Measurements from ENCODE around the gene EGLN3. TPM values are rescaled to one million over a fixed set of nuclear protein-coding genes. Genes with fewer than 3 reads are reported as not detected.

EGLN3 gene
- total and polyA plus RNA-seq, 10 of the 15 experiments (the other 5 are each of a cell fraction or from before 2014, with no cell fraction given) = 0.42 to 8.1 (median 2.0) TPM

GRCh38 chr14:33985242-33985641, 34.4 kb upstream of the EGLN3 start:
- Histone ChIP-seq H4K20me1 (ENCODE audit: control insufficient read depth, insufficient read depth) (no peaks in the 10 kb centered on the region), H3K4me1 (ENCODE audit: control insufficient read depth, insufficient read depth, low read length) (no peaks in the 10 kb centered on the region), H3K27ac (ENCODE audit: control insufficient read depth, insufficient read depth) (no peak overlapping the region), H3K4me3 (no peak overlapping the region), H3K4me2 (ENCODE audit: control insufficient read depth, insufficient read depth) (no peak overlapping the region), H2AFZ (ENCODE audit: control insufficient read depth, low read depth, low read length) (no peak overlapping the region), H3K9ac (ENCODE audit: control insufficient read depth, insufficient read depth, low read length) (no peak overlapping the region), H3K36me3 (ENCODE audit: control insufficient read depth in 2 of 2, insufficient read depth in 2 of 2, low read length in 1 of 2) (no peaks in the 10 kb centered on the region), H3K27me3 (replicated peaks in 1 of 2; ENCODE audit: control insufficient read depth in 2 of 2, insufficient read depth in 2 of 2, low read length in 1 of 2) (no peaks in the 10 kb centered on the region), H3K79me2 (ENCODE audit: control insufficient read depth, insufficient read depth, low read length) (no peaks in the 10 kb centered on the region), H3K9me3 (replicated peaks; ENCODE audit: control insufficient read depth, insufficient read depth, low read length) (no peaks in the 10 kb centered on the region; the same call in 2 of the 3 replicates)
- ChIA-PET CTCF (interaction anchor here (0.7 to 1.4 kb wide), 3 partner anchors 18 to 113 kb away, joined by 3 to 4 read pairs (median 3); no protein-coding TSS in a partner anchor), RAD21 (ENCODE audit: unreplicated experiment) (no interaction called here), SMC1A (ENCODE audit: uncharacterized antibody, unreplicated experiment) (interaction anchor here (1.1 kb wide), 1 partner anchor 38 kb away, joined by 3 read pairs; no protein-coding TSS in a partner anchor), POLR2A (interaction anchor here (1.3 kb wide), 1 partner anchor 18 kb away, joined by 7 read pairs; no protein-coding TSS in a partner anchor)
- ATAC-seq (no peak), DNase-seq (ENCODE audit: low read depth, low spot score) (no peak), FAIRE-seq (no peak)
- in situ Hi-C loops (cut with MboI) (no loop called here), intact Hi-C loops (cut with micrococcal nuclease; ENCODE audit: unreplicated experiment) (no loop called here)
- WGBS (ENCODE audit: insufficient coverage, insufficient replicate concordance, low lambda C conversion rate, missing lambda C conversion rate) = 50% methylated on average over 2 of the region's 2 CpGs
- no TSS peak for BruUV-seq (replicated peaks)
- no peak for TF ChIP-seq ZNF592 (IDR thresholded peaks at IDR 0.05)
- no peak for TF ChIP-seq ESRRA (IDR thresholded peaks at IDR 0.05; ENCODE audit: low read length)
- no peak for TF ChIP-seq ZNF274 (IDR thresholded peaks at IDR 0.05; ENCODE audit: insufficient read depth, insufficient read length)

Measured in GM12878 (cell line).